OCI-LY3 (cell line): ENCODE measurements around the gene GRAMD4.

Experiments used
- H2AFZ ChIP-seq: fragments of 200-600, 300-600 bp; shearing (Covaris generic); 2 replicates; pipeline ENCODE4 v1.6.0; 2014; ENCODE audit warnings: antibody characterized with exemption, low read depth, low read length
- H3K27ac ChIP-seq: fragments of 200-600, 300-600 bp; sonication (generic); 2 replicates; pipeline ENCODE4 v1.5.1; 2014; ENCODE audit warnings: mild to moderate bottlenecking, low read length, moderate library complexity, mixed read lengths
- H3K27me3 ChIP-seq: fragments of 200-600, 300-600 bp; sonication (generic); 2 replicates; pipeline ENCODE4 v1.6.1; 2014; ENCODE audit warnings: low read depth, low read length, mixed read lengths
- H3K36me3 ChIP-seq: fragments of 200-600, 300-600 bp; sonication (generic); replicated peaks from 2 replicates; pipeline ENCODE3; 2014; ENCODE audit warnings: low read depth, low read length, mixed read lengths
- H3K4me1 ChIP-seq: fragments of 300-600, 200-600 bp; sonication (generic); 2 replicates; pipeline ENCODE4 v1.6.1; 2014; ENCODE audit warnings: low read length, mixed read lengths
- H3K4me2 ChIP-seq: fragments of 200-600, 300-600 bp; sonication (generic); 2 replicates; pipeline ENCODE4 v1.6.1; 2014; ENCODE audit warnings: low read length, mixed read lengths
- H3K4me3 ChIP-seq: fragments of 300-600, 200-600 bp; sonication (generic); 2 replicates; pipeline ENCODE4 v1.5.1; 2014; ENCODE audit warnings: antibody characterized with exemption, mild to moderate bottlenecking, low read length, moderate library complexity
- H3K79me2 ChIP-seq: fragments of 300-600, 200-600 bp; shearing (Covaris generic); 2 replicates; pipeline ENCODE4 v1.6.1; 2014; ENCODE audit warnings: mild to moderate bottlenecking, low read length, mixed read lengths
- H3K9ac ChIP-seq: fragments of 300-600, 200-600 bp; shearing (Covaris generic); 2 replicates; pipeline ENCODE4 v1.6.0; 2014; ENCODE audit warnings: mild to moderate bottlenecking, low read length, moderate library complexity
- H3K9me3 ChIP-seq: fragments of 200-600, 300-600 bp; shearing (Covaris generic); 2 replicates; pipeline ENCODE4 v1.6.1; 2014; ENCODE audit warnings: low read length, mixed read lengths; ENCODE audit not compliant: insufficient read depth
- H4K20me1 ChIP-seq: fragments of 200-600, 300-600 bp; sonication (generic); 2 replicates; pipeline ENCODE4 v1.6.1; 2016; ENCODE audit warnings: low read length, mixed read lengths; ENCODE audit not compliant: insufficient read depth
- CTCF ChIP-seq: fragments of 200-600, 300-600 bp; sonication (generic); IDR thresholded peaks from 2 replicates; pipeline ENCODE4 v1.5.1; 2014; ENCODE audit warnings: antibody characterized with exemption, low read length, low read depth
- EZH2phosphoT487 ChIP-seq: fragments of 200-600 bp; shearing (Covaris generic); IDR thresholded peaks from 2 replicates; pipeline ENCODE4 v1.6.1; 2018; ENCODE audit warnings: antibody characterized with exemption, mixed run types, low read depth

GRAMD4 gene

GRCh38 chr22:46622081-46622521 lies 1.9 kb downstream of the GRAMD4 start:
- Histone ChIP-seq H3K36me3 (peaks cover 2% of the 10 kb centered on the region), H4K20me1 (peaks cover 84% of the 10 kb centered on the region), H3K79me2 (peaks cover 31% of the 10 kb centered on the region; the same call in 1 of the 2 replicates), H3K9ac (no peak overlapping the region), H3K4me2 (no peak overlapping the region), H3K27me3 (no peaks in the 10 kb centered on the region), H2AFZ (no peak overlapping the region), H3K4me1 (no peaks in the 10 kb centered on the region), H3K9me3 (no peaks in the 10 kb centered on the region), H3K4me3 (no peak overlapping the region), H3K27ac (no peak overlapping the region)
- TF ChIP-seq CTCF (no peak), EZH2phosphoT487 (no peak)

DNA sequence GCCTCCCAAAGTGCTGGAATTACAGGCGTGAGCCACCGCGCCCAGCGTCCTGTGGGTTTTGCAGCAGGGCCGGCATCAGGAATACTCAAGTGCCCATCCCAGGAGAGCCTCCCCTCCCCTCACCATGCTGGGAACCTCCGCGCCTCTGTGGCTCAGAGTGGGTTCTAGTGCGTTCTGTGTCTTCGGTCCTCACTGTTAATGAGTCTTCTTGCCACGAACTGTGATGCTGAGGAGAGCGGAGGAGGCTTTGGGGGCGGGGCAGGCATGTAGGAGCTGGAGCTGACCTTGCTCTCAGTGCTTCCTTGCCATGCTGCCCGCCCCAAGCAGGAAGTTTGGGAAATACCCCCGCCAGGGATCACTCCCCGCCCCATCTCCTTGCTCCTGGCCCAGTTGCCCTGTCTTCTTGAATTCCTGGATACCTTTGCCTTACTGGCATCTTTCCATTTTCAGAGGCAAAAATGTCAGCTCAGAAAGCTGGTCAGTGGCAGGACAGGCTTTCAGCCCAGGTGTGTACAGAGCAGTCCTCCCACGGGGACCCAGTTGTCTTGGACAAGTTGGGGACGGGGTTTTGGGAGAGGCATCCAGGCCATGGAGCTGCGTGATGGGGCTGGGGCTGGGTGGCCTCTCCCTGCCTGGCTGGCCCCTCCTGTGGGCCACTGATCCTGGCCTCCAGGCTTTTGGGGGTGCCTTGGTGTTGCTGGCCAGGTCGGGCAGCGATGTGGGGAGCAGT lies 5.1 kb downstream of the GRAMD4 start:
- Histone ChIP-seq H3K79me2 (peaks cover 12% of the 10 kb centered on the region; the same call in 1 of the 2 replicates), H2AFZ (no peak overlapping the region), H3K9me3 (no peaks in the 10 kb centered on the region), H3K4me3 (no peak overlapping the region), H3K36me3 (peaks cover 5% of the 10 kb centered on the region), H4K20me1 (peaks cover 79% of the 10 kb centered on the region), H3K9ac (no peak overlapping the region), H3K4me1 (no peaks in the 10 kb centered on the region), H3K27ac (no peak overlapping the region), H3K4me2 (no peak overlapping the region), H3K27me3 (no peaks in the 10 kb centered on the region)
- no peak for TF ChIP-seq EZH2phosphoT487
- TF ChIP-seq CTCF = no peak

DNA sequence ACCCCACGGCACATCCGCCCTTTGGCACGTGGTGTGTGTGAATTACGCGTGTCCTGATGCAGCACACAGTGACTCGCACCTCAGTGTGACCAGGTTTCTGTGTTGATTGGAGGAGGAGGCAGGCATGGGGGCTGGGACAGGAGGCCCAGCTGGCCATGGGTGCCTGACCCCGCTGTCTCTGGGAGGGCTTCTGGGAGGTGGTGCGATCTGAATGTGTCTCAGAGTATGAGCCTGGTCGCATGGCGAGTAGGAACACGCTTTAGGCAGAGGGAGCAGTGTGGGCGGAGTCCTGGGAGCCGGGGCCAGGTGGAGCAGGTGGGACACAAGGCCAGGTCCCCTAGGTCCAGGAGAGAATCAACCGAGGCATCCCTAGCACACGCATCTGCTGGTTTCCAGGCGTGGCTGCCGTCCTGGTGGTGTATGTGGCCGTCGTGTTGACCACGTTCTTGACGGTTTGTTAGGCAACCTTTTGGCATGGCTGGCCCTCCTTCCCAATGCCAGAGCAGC lies 5.7 kb downstream of the GRAMD4 start:
- TF ChIP-seq EZH2phosphoT487 = no peak
- TF ChIP-seq CTCF = no peak
- no peak overlapping the region for H3K27ac ChIP-seq
- no peak overlapping the region for H3K4me2 ChIP-seq
- no peaks in the 10 kb centered on the region for H3K27me3 ChIP-seq
- no peak overlapping the region for H3K9ac ChIP-seq
- no peak overlapping the region for H3K4me3 ChIP-seq
- H3K79me2 ChIP-seq = peaks cover 12% of the 10 kb centered on the region; the same call in 1 of the 2 replicates
- peaks cover 8% of the 10 kb centered on the region for H3K36me3 ChIP-seq
- H4K20me1 ChIP-seq = peaks cover 78% of the 10 kb centered on the region
- H2AFZ ChIP-seq = no peak overlapping the region
- H3K9me3 ChIP-seq = no peaks in the 10 kb centered on the region
- no peaks in the 10 kb centered on the region for H3K4me1 ChIP-seq

DNA sequence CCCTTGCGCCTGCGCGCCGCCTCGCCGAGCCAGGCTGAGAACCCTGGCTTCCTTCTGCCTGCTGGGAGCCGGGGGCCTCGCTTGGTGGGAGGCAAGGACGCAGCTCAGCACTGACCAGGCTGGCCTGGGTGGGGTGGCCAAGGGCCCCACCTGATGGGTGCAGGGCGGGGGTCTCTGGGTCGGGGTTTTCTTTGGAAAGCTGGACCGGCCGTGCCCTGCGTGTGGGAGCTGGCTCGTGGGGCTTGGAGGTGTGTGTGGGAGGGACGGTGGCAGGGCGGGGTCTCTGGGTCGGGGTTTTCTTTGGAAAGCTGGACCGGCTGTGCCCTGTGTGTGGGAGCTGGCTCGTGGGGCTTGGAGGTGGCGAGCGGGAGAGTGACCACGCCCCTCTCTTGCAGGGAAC lies 6.2 kb downstream of the GRAMD4 start:
- no peak overlapping the region for H3K27ac ChIP-seq

More for the DNA sequence above, 6.2 kb downstream of the GRAMD4 start:
- Histone ChIP-seq H4K20me1 (peaks cover 77% of the 10 kb centered on the region), H3K4me3 (no peak overlapping the region), H3K4me1 (no peaks in the 10 kb centered on the region), H3K9ac (no peak overlapping the region), H3K79me2 (peaks cover 12% of the 10 kb centered on the region; the same call in 1 of the 2 replicates), H3K9me3 (no peaks in the 10 kb centered on the region), H2AFZ (no peak overlapping the region), H3K4me2 (no peak overlapping the region), H3K36me3 (peaks cover 8% of the 10 kb centered on the region), H3K27me3 (no peaks in the 10 kb centered on the region)
- TF ChIP-seq EZH2phosphoT487 (no peak), CTCF (no peak)
